Endothelial cell of umbilical vein (primary cell): ENCODE results near the gene FAM114A2.

Source experiments
- CTCF ChIP-seq, 2 donors: IDR thresholded peaks; 1 replicate in 1 of 2; 2 replicates in 1 of 2; pipeline ENCODE4 v1.5.1; 2011; ENCODE audit warnings: low read length in 2 of 2, mild to moderate bottlenecking in 2 of 2, moderate library complexity in 2 of 2, control low read depth in 1 of 2, inconsistent platforms in 1 of 2, low read depth in 1 of 2; ENCODE audit not compliant: insufficient read depth in 1 of 2; ENCODE audit errors: extremely low read depth in 1 of 2
- EZH2 ChIP-seq: IDR thresholded peaks from 2 replicates; pipeline ENCODE4 v1.6.1; 2012; ENCODE audit warnings: borderline replicate concordance, low read depth, mild to moderate bottlenecking, moderate library complexity, low read length, inconsistent platforms; ENCODE audit not compliant: severe bottlenecking
- JUN ChIP-seq: IDR thresholded peaks from 2 replicates; pipeline ENCODE4 v1.6.1; 2011; ENCODE audit warnings: borderline replicate concordance, low read depth; ENCODE audit not compliant: insufficient read length, insufficient read depth
- MAX ChIP-seq: IDR thresholded peaks from 2 replicates; pipeline ENCODE4 v1.6.1; 2011; ENCODE audit not compliant: insufficient read depth, insufficient read length
- POLR2A ChIP-seq: IDR thresholded peaks from 2 replicates; pipeline ENCODE4 v1.6.1; 2012; ENCODE audit warnings: low read depth, mild to moderate bottlenecking, control low read depth, low read length
- POLR2AphosphoS5 ChIP-seq: IDR thresholded peaks from 2 replicates; pipeline ENCODE4 v1.6.1; 2012; ENCODE audit warnings: low read depth, mild to moderate bottlenecking, control low read depth, low read length, moderate library complexity; ENCODE audit not compliant: insufficient read depth

- TF ChIP-seq MAX (no peak), CTCF (IDR thresholded peaks at IDR 0.05; ENCODE audit: extremely low read depth in 1 of 2, insufficient read depth in 1 of 2, low read depth in 1 of 2, low read length in 2 of 2) (no peak), POLR2AphosphoS5 (no peak), POLR2A (no peak), JUN (peak; percentile 74), EZH2 (no peak)
These were observed 4.1 kb upstream of the FAM114A2 start for GRCh38 chr5:154042766-154043165.
